HG02840 (cell line): Measurements from ENCODE around the gene BIRC2.

Experiments used
- ATAC-seq: cut with Tn5 transposase; IDR thresholded peaks from one replicate; pipeline ENCODE4 v1.9.1; 2021; ENCODE audit warnings: mild to moderate bottlenecking, moderate library complexity, moderate number of reproducible peaks; ENCODE audit not compliant: unreplicated experiment, low FRiP score

The BIRC2 gene

GRCh38 chr11:102427068-102427467 is 80.1 kb downstream of the BIRC2 start:
- ATAC-seq: no peak
